ENCODE measurements around the gene POLRMT.
"Not testable (repeated sequence)": the region's sequence is repeated elsewhere in the genome, so short reads cannot be mapped to it uniquely, and the experiment has no call there.

POLRMT gene

GRCh38 chr19:674282-675151, 41.2 kb upstream of the POLRMT start:
- H3K27ac Mint-ChIP-seq: no peak overlapping the region
- DNase-seq (ENCODE audit: low spot score): no peak
- peaks cover 2% of the 10 kb centered on the region for H3K4me1 Mint-ChIP-seq (ENCODE audit: low read depth)
- no peaks in the 10 kb centered on the region for H3K36me3 Mint-ChIP-seq (ENCODE audit: low read depth)
- no peaks in the 10 kb centered on the region for H3K9me3 Mint-ChIP-seq
- no peak overlapping the region for H3K4me3 Mint-ChIP-seq
- H3K27me3 Mint-ChIP-seq (ENCODE audit: low read depth): peaks cover 14% of the 10 kb centered on the region

GRCh38 chr19:670609-671075, 37.3 kb upstream of the POLRMT start:
- H3K36me3 Mint-ChIP-seq (ENCODE audit: low read depth): no peaks in the 10 kb centered on the region
- H3K4me1 Mint-ChIP-seq (ENCODE audit: low read depth): no peaks in the 10 kb centered on the region
- peaks cover 19% of the 10 kb centered on the region for H3K27me3 Mint-ChIP-seq (ENCODE audit: low read depth)
- no peaks in the 10 kb centered on the region for H3K9me3 Mint-ChIP-seq
- H3K27ac Mint-ChIP-seq: no peak overlapping the region
- DNase-seq (ENCODE audit: low spot score): no peak
- no peak overlapping the region for H3K4me3 Mint-ChIP-seq

- H3K27ac Mint-ChIP-seq; H3K9me3 Mint-ChIP-seq; H3K4me3 Mint-ChIP-seq; H3K36me3 Mint-ChIP-seq (ENCODE audit: low read depth); H3K4me1 Mint-ChIP-seq (ENCODE audit: low read depth); DNase-seq (ENCODE audit: low spot score): not testable (repeated sequence)
- H3K27me3 Mint-ChIP-seq (ENCODE audit: low read depth): peaks cover 11% of the 10 kb centered on the region
Measured at GRCh38 chr19:668675-669434, 35.5 kb upstream of the POLRMT start.

DNA sequence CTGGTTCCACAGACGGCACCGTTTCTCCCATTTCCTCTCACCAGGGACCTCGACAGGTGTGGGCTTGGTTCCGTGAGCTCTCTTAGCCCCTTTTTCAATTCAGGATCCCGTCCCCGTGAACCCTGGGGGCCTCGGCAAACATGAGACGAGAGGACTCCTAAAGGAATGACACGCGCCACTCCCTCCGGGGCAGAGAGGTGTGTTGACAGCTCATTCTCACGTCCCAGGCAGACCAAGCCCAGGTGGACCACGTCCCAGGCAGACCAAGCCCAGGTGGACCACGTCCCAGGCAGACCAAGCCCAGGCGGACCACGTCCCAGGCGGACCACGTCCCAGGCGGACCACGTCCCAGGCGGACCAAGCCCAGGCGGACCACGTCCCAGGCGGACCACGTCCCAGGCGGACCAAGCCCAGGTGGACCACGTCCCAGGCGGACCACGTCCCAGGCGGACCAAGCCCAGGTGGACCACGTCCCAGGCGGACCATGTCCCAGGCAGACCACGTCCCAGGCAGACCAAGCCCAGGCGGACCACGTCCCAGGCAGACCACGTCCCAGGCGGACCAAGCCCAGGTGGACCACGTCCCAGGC, 33.7 kb upstream of the POLRMT start:
- not testable (repeated sequence) for H3K9me3 Mint-ChIP-seq; H3K36me3 Mint-ChIP-seq (ENCODE audit: low read depth); DNase-seq (ENCODE audit: low spot score); H3K27me3 Mint-ChIP-seq (ENCODE audit: low read depth); H3K4me3 Mint-ChIP-seq; H3K4me1 Mint-ChIP-seq (ENCODE audit: low read depth); H3K27ac Mint-ChIP-seq

DNA sequence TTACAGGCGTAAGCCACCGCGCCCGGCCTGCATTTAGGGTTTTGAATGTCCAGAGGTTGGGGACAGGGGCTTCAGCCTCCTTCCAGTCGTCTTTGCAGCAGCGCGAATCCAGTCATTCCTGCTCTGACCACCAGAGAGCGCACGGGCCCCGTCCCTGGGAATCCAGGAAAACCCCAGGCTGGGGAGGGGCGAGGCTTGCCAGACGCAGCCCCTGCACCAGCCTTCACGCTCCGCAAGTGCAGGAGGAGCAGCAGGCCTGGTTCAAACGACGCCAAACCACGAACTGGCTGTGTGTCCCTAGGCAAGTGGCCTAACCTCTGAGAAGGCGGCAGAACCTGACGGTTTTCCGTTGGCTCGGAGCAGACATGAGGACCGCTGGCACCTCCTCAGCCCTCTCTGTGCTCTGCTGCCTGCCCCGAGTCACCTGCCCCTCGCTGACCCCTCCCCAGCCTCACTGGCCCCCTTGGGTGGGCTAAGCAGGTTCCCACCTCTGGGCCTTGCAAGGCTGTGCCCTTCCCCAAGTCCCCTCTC, 31.6 kb upstream of the POLRMT start:
- Mint-ChIP-seq H3K27ac (peak overlapping the region; percentile 60), H3K4me1 (ENCODE audit: low read depth) (peaks cover 12% of the 10 kb centered on the region), H3K36me3 (ENCODE audit: low read depth) (peaks cover 14% of the 10 kb centered on the region), H3K9me3 (no peaks in the 10 kb centered on the region), H3K4me3 (peak overlapping the region; percentile 18), H3K27me3 (ENCODE audit: low read depth) (peaks cover 8% of the 10 kb centered on the region)
- peak; percentile 78 for DNase-seq (ENCODE audit: low spot score)

GRCh38 chr19:663682-664117, 30.4 kb upstream of the POLRMT start:
- H3K27ac Mint-ChIP-seq: peak overlapping the region; percentile 86
- DNase-seq (ENCODE audit: low spot score): no peak
- H3K9me3 Mint-ChIP-seq: no peaks in the 10 kb centered on the region
- H3K4me3 Mint-ChIP-seq: peak overlapping the region; percentile 84
- peaks cover 5% of the 10 kb centered on the region for H3K27me3 Mint-ChIP-seq (ENCODE audit: low read depth)
- H3K4me1 Mint-ChIP-seq (ENCODE audit: low read depth): peaks cover 12% of the 10 kb centered on the region
- H3K36me3 Mint-ChIP-seq (ENCODE audit: low read depth): peaks cover 14% of the 10 kb centered on the region

- DNase-seq (ENCODE audit: low spot score): peak; percentile 89
- H3K27me3 Mint-ChIP-seq (ENCODE audit: low read depth): peaks cover 2% of the 10 kb centered on the region
- peaks cover 12% of the 10 kb centered on the region for H3K4me1 Mint-ChIP-seq (ENCODE audit: low read depth)
- H3K27ac Mint-ChIP-seq: peak within 1 kb of the TSS; percentile 95
- no peaks in the 10 kb centered on the region for H3K9me3 Mint-ChIP-seq
- H3K36me3 Mint-ChIP-seq (ENCODE audit: low read depth): peaks cover 14% of the 10 kb centered on the region
- H3K4me3 Mint-ChIP-seq: peak within 1 kb of the TSS; percentile 95
Measured at GRCh38 chr19:662962-663681, 29.8 kb upstream of the POLRMT start, which contains the start of gene RNF126. RNF126 (minus strand) TSS chr19:663214; CDS start chr19:663121, 93 bp downstream.

- Mint-ChIP-seq H3K27me3 (ENCODE audit: low read depth) (no peaks in the 10 kb centered on the region), H3K9me3 (no peaks in the 10 kb centered on the region), H3K27ac (peak overlapping the region; percentile 95), H3K36me3 (ENCODE audit: low read depth) (peaks cover 14% of the 10 kb centered on the region), H3K4me1 (ENCODE audit: low read depth) (peaks cover 12% of the 10 kb centered on the region), H3K4me3 (peak overlapping the region; percentile 95)
- DNase-seq (ENCODE audit: low spot score): peak; percentile 69
Measured at GRCh38 chr19:662207-662961, 29.0 kb upstream of the POLRMT start.

DNA sequence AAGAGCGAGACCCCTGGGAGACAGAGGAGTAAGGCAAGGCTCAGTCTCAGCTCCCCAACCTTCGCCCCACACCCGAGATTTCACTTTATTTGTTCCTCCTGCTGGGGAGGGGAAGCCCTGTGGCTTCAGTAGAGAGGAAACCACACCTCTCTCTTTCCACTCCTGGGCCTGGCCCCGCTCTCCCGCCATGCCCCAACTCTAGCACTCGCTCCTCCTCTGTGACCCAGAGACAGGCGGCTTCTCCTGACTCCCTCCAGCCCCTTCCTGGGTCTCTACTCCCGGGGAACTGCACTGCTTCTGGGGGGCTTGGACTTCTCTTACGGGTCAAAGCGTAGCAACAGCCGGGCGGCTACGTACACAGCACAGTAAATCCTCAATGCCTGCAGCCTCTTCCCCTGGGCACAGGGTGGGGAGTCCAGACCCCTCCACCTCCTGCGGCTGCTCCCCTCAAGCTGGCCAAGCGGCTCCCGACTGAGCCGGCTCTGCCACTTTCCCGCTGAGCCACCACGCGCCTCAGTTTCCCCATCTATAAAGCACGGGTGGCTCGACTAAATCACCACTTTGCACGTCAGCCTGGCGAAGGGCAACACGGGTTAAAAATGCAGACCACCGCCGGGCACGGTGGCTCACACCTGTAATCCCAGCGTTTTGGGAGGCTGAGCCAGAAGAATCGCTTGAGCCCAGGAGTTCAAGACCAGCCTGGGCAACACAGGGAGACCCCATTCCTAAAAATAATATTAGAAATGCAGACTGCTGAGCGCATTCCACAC, 28.3 kb upstream of the POLRMT start:
- Mint-ChIP-seq H3K9me3 (no peaks in the 10 kb centered on the region), H3K27ac (peak overlapping the region; percentile 95), H3K4me3 (peak overlapping the region; percentile 95), H3K4me1 (ENCODE audit: low read depth) (peaks cover 12% of the 10 kb centered on the region), H3K27me3 (ENCODE audit: low read depth) (no peaks in the 10 kb centered on the region), H3K36me3 (ENCODE audit: low read depth) (peaks cover 14% of the 10 kb centered on the region)
- peak; percentile 61 for DNase-seq (ENCODE audit: low spot score)

DNA sequence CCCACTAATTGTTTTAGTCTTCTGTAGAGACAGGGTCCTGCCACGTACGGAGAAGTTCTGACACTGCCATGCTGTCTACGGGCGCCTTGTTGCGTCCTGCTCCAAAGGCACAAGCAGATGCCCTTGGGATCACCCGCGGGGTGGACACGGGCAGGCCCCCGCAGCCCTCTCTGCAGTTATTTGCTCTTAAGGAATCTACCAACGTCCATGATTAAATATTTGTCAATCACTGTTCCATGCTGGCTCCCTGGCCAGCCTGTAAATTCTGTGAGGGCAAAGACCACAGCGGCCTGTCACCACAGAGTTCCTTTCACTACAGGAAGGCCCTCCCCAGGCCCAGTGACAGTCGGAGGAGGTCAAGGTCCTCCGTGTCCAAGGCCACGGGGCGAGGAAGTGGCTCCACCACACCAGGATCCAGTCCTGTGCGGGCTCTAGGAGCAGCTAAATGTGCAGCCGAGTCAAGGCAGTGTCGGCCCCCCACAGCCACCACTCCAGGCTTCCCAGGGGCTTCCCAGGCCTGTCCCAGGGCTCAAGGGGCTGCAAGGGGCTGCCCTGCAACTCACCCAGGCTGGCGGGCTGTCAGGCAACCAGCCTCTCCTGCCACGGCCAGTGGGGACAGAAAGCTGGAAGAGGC, 27.6 kb upstream of the POLRMT start:
- peak overlapping the region; percentile 95 for H3K4me3 Mint-ChIP-seq
- H3K36me3 Mint-ChIP-seq (ENCODE audit: low read depth): peaks cover 19% of the 10 kb centered on the region
- DNase-seq (ENCODE audit: low spot score): no peak
- H3K27ac Mint-ChIP-seq: peak overlapping the region; percentile 95
- H3K9me3 Mint-ChIP-seq: no peaks in the 10 kb centered on the region
- no peaks in the 10 kb centered on the region for H3K27me3 Mint-ChIP-seq (ENCODE audit: low read depth)
- peaks cover 14% of the 10 kb centered on the region for H3K4me1 Mint-ChIP-seq (ENCODE audit: low read depth)

GRCh38 chr19:658916-659839, 25.8 kb upstream of the POLRMT start:
- Mint-ChIP-seq H3K27ac (no peak overlapping the region), H3K36me3 (ENCODE audit: low read depth) (peaks cover 30% of the 10 kb centered on the region), H3K4me3 (peak overlapping the region; percentile 95), H3K9me3 (no peaks in the 10 kb centered on the region), H3K27me3 (ENCODE audit: low read depth) (no peaks in the 10 kb centered on the region), H3K4me1 (ENCODE audit: low read depth) (peaks cover 14% of the 10 kb centered on the region)
- DNase-seq (ENCODE audit: low spot score): no peak
